ENCODE results near the gene SORCS3.

DNA sequence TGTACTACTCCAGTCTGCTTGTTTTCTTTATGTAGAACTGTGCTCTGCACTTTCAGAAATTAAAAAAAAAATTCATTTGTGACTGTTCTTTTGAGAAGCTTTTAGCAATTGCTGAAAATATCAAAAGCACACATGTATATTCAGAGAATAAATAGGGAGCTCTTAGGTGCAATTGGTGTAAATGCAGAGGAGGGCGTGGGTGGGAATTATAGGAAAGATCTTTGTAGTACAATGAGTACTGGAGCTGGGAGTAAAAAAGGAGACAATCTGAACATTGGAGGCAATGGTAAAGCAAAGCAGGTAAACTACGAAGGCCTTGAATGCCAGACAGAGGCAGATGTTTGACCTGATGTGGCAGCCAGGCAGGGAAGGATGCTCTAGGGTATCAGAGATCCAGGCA, 267.5 kb downstream of the SORCS3 start:
- TF ChIP-seq EZH2 (IDR thresholded peaks at IDR 0.05) (no peak), POLR2A (IDR thresholded peaks at IDR 0.05; ENCODE audit: borderline replicate concordance, extremely low read depth, insufficient read depth, insufficient read length) (no peak), EGR1 (IDR thresholded peaks at IDR 0.05; ENCODE audit: low read depth) (no peak), POLR2AphosphoS5 (IDR thresholded peaks at IDR 0.05; ENCODE audit: low read depth, low read length) (no peak), YY1 (IDR thresholded peaks at IDR 0.05; ENCODE audit: extremely low read depth, insufficient replicate concordance, low read depth, low read length) (no peak), SIN3A (IDR thresholded peaks at IDR 0.05; ENCODE audit: low read depth) (no peak), FOSL1 (IDR thresholded peaks at IDR 0.05; ENCODE audit: low read depth) (no peak), ZNF274 (IDR thresholded peaks at IDR 0.05; ENCODE audit: low read depth, low read length) (no peak), TCF7L2 (IDR thresholded peaks at IDR 0.05; ENCODE audit: borderline replicate concordance, extremely low read depth, insufficient read depth, insufficient read length) (no peak)
- TF ChIP-seq, protein P1, sequence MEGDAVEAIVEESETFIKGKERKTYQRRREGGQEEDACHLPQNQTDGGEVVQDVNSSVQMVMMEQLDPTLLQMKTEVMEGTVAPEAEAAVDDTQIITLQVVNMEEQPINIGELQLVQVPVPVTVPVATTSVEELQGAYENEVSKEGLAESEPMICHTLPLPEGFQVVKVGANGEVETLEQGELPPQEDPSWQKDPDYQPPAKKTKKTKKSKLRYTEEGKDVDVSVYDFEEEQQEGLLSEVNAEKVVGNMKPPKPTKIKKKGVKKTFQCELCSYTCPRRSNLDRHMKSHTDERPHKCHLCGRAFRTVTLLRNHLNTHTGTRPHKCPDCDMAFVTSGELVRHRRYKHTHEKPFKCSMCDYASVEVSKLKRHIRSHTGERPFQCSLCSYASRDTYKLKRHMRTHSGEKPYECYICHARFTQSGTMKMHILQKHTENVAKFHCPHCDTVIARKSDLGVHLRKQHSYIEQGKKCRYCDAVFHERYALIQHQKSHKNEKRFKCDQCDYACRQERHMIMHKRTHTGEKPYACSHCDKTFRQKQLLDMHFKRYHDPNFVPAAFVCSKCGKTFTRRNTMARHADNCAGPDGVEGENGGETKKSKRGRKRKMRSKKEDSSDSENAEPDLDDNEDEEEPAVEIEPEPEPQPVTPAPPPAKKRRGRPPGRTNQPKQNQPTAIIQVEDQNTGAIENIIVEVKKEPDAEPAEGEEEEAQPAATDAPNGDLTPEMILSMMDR (IDR thresholded peaks at IDR 0.05 in 2 of 3, conservative IDR thresholded peaks at IDR 0.05 in 1 of 3; ENCODE audit: borderline replicate concordance in 1 of 3, insufficient read depth in 1 of 3, low read depth in 2 of 3, low read length in 2 of 3): no peak
- TF ChIP-seq, protein P2, sequence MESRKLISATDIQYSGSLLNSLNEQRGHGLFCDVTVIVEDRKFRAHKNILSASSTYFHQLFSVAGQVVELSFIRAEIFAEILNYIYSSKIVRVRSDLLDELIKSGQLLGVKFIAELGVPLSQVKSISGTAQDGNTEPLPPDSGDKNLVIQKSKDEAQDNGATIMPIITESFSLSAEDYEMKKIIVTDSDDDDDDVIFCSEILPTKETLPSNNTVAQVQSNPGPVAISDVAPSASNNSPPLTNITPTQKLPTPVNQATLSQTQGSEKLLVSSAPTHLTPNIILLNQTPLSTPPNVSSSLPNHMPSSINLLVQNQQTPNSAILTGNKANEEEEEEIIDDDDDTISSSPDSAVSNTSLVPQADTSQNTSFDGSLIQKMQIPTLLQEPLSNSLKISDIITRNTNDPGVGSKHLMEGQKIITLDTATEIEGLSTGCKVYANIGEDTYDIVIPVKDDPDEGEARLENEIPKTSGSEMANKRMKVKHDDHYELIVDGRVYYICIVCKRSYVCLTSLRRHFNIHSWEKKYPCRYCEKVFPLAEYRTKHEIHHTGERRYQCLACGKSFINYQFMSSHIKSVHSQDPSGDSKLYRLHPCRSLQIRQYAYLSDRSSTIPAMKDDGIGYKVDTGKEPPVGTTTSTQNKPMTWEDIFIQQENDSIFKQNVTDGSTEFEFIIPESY (IDR thresholded peaks at IDR 0.05; ENCODE audit: extremely low read depth, insufficient replicate concordance, low read length): no peak
- TF ChIP-seq, protein P3, sequence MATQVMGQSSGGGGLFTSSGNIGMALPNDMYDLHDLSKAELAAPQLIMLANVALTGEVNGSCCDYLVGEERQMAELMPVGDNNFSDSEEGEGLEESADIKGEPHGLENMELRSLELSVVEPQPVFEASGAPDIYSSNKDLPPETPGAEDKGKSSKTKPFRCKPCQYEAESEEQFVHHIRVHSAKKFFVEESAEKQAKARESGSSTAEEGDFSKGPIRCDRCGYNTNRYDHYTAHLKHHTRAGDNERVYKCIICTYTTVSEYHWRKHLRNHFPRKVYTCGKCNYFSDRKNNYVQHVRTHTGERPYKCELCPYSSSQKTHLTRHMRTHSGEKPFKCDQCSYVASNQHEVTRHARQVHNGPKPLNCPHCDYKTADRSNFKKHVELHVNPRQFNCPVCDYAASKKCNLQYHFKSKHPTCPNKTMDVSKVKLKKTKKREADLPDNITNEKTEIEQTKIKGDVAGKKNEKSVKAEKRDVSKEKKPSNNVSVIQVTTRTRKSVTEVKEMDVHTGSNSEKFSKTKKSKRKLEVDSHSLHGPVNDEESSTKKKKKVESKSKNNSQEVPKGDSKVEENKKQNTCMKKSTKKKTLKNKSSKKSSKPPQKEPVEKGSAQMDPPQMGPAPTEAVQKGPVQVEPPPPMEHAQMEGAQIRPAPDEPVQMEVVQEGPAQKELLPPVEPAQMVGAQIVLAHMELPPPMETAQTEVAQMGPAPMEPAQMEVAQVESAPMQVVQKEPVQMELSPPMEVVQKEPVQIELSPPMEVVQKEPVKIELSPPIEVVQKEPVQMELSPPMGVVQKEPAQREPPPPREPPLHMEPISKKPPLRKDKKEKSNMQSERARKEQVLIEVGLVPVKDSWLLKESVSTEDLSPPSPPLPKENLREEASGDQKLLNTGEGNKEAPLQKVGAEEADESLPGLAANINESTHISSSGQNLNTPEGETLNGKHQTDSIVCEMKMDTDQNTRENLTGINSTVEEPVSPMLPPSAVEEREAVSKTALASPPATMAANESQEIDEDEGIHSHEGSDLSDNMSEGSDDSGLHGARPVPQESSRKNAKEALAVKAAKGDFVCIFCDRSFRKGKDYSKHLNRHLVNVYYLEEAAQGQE (IDR thresholded peaks at IDR 0.05; ENCODE audit: low read depth): no peak
- TF ChIP-seq, protein P4, sequence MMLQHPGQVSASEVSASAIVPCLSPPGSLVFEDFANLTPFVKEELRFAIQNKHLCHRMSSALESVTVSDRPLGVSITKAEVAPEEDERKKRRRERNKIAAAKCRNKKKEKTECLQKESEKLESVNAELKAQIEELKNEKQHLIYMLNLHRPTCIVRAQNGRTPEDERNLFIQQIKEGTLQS (IDR thresholded peaks at IDR 0.05): no peak
